SK-N-MC (cell line): ENCODE results near the gene MTREX.

ENCODE experiments used
- EZH2 ChIP-seq: fragments of 200-600 bp; sonication (generic); IDR thresholded peaks from one replicate; pipeline ENCODE4 v1.6.1; 2017; ENCODE audit warnings: antibody characterized with exemption
- POLR2AphosphoS5 ChIP-seq: IDR thresholded peaks from 2 replicates; pipeline ENCODE4 v1.6.1; 2012; ENCODE audit warnings: mild to moderate bottlenecking, low read depth, low read length, borderline replicate concordance

GRCh38 chr5:55347786-55348185 is 40.0 kb downstream of the MTREX start:
- TF ChIP-seq EZH2 (no peak), POLR2AphosphoS5 (no peak)
